ENCODE data around the gene GDPGP1. TPM values are rescaled to one million over a fixed set of nuclear protein-coding genes. Genes with fewer than 3 reads are reported as not detected.
A peak's percentile ranks its signal among the peaks of the same experiment; 100 is the strongest.

The GDPGP1 gene
- total RNA-seq, 1 experiment from 2014 or later, result 6.6 TPM

GRCh38 chr15:90202929-90203328 is 31.1 kb upstream of the GDPGP1 start:
- Histone ChIP-seq H3K79me2 (ENCODE audit: low read length) (peaks cover 81% of the 10 kb centered on the region), H2AFZ (ENCODE audit: low read length) (no peak overlapping the region), H3K9me3 (ENCODE audit: low read length) (no peaks in the 10 kb centered on the region), H3F3A (ENCODE audit: low read length, unreplicated experiment) (peaks cover 12% of the 10 kb centered on the region), H3K27ac (ENCODE audit: low read length) (peak overlapping the region; percentile 82), H3K4me3 (ENCODE audit: low read length) (peak overlapping the region; percentile 100), H3K4me2 (ENCODE audit: low read length) (peak overlapping the region; percentile 99), H3K36me3 (ENCODE audit: low read depth, low read length) (peaks cover 38% of the 10 kb centered on the region), H3K9ac (ENCODE audit: low read length) (peak overlapping the region; percentile 100), H3K27me3 (ENCODE audit: low read length) (no peaks in the 10 kb centered on the region), H4K20me1 (ENCODE audit: low read length) (peaks cover 46% of the 10 kb centered on the region), H3K4me1 (ENCODE audit: insufficient read depth, low read length) (peaks cover 42% of the 10 kb centered on the region), H3K9me2 (replicated peaks; ENCODE audit: low read length) (no peaks in the 10 kb centered on the region)
- DNase-seq, result no peak
- TF ChIP-seq EZH2 (IDR thresholded peaks at IDR 0.05; ENCODE audit: low read length, unreplicated experiment), result no peak
- no peak for TF ChIP-seq EZH2phosphoT487 (IDR thresholded peaks at IDR 0.05; ENCODE audit: borderline replicate concordance, low read length)
- TF ChIP-seq, protein P1, sequence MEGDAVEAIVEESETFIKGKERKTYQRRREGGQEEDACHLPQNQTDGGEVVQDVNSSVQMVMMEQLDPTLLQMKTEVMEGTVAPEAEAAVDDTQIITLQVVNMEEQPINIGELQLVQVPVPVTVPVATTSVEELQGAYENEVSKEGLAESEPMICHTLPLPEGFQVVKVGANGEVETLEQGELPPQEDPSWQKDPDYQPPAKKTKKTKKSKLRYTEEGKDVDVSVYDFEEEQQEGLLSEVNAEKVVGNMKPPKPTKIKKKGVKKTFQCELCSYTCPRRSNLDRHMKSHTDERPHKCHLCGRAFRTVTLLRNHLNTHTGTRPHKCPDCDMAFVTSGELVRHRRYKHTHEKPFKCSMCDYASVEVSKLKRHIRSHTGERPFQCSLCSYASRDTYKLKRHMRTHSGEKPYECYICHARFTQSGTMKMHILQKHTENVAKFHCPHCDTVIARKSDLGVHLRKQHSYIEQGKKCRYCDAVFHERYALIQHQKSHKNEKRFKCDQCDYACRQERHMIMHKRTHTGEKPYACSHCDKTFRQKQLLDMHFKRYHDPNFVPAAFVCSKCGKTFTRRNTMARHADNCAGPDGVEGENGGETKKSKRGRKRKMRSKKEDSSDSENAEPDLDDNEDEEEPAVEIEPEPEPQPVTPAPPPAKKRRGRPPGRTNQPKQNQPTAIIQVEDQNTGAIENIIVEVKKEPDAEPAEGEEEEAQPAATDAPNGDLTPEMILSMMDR (conservative IDR thresholded peaks at IDR 0.05; ENCODE audit: low read depth, low read length), result no peak
- no peak for ATAC-seq
- ChIA-PET CTCF (no interaction called here), POLR2A (ENCODE audit: unreplicated experiment) (no interaction called here)
- BruUV-seq (replicated peaks), result no TSS peak
- intact Hi-C loops (cut with micrococcal nuclease), result no loop called here

DNA sequence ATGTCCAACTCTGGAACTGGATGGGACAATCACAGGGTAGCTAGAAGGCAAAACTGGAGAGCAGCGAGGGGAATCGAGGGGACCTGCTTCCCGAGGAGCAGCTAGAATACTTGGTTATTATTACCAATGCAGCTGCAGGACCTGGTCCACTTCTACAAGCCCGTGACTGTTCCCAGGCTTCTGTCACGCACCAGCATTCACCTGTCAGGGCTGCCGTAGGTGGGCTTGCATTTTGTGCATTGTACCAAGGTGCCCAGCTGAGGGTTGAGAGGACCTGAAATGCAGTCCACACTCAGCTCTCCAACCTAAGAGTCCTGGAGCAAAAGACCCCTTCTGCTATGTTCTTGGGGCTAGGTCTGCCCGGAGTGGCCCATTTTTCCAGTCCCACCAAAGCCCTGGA is 30.5 kb upstream of the GDPGP1 start:
- BruUV-seq (replicated peaks), result no TSS peak
- Histone ChIP-seq H3K27ac (ENCODE audit: low read length) (no peak overlapping the region; the same call in 1 of the 2 replicates), H3K27me3 (ENCODE audit: low read length) (no peaks in the 10 kb centered on the region), H3K9me2 (replicated peaks; ENCODE audit: low read length) (no peaks in the 10 kb centered on the region), H3K4me3 (ENCODE audit: low read length) (peak overlapping the region; percentile 100), H3K4me1 (ENCODE audit: insufficient read depth, low read length) (peaks cover 39% of the 10 kb centered on the region), H3K9me3 (ENCODE audit: low read length) (no peaks in the 10 kb centered on the region), H4K20me1 (ENCODE audit: low read length) (peaks cover 46% of the 10 kb centered on the region), H3F3A (ENCODE audit: low read length, unreplicated experiment) (peaks cover 10% of the 10 kb centered on the region), H3K79me2 (ENCODE audit: low read length) (peaks cover 87% of the 10 kb centered on the region), H3K36me3 (ENCODE audit: low read depth, low read length) (peaks cover 38% of the 10 kb centered on the region), H3K4me2 (ENCODE audit: low read length) (peak overlapping the region; percentile 99), H3K9ac (ENCODE audit: low read length) (peak overlapping the region; percentile 100), H2AFZ (ENCODE audit: low read length) (no peak overlapping the region)
- ATAC-seq (no peak), DNase-seq (no peak)
- intact Hi-C loops (cut with micrococcal nuclease), result no loop called here
- TF ChIP-seq EZH2phosphoT487 (IDR thresholded peaks at IDR 0.05; ENCODE audit: borderline replicate concordance, low read length) (no peak), EZH2 (IDR thresholded peaks at IDR 0.05; ENCODE audit: low read length, unreplicated experiment) (no peak)
- TF ChIP-seq, protein P1 (conservative IDR thresholded peaks at IDR 0.05; ENCODE audit: low read depth, low read length), result no peak
- ChIA-PET CTCF (interaction anchor here (0.6 kb wide), 1 partner anchor 9 kb away, joined by 4 read pairs; no protein-coding TSS in a partner anchor), POLR2A (ENCODE audit: unreplicated experiment) (no interaction called here)

- no peak for DNase-seq
- Histone ChIP-seq H3F3A (ENCODE audit: low read length, unreplicated experiment) (peaks cover 8% of the 10 kb centered on the region), H3K9ac (ENCODE audit: low read length) (peak overlapping the region; percentile 100; the same call in 1 of the 2 replicates), H3K9me2 (replicated peaks; ENCODE audit: low read length) (no peaks in the 10 kb centered on the region), H3K27me3 (ENCODE audit: low read length) (no peaks in the 10 kb centered on the region), H3K4me2 (ENCODE audit: low read length) (peak overlapping the region; percentile 99), H2AFZ (ENCODE audit: low read length) (no peak overlapping the region), H3K27ac (ENCODE audit: low read length) (no peak overlapping the region), H4K20me1 (ENCODE audit: low read length) (peaks cover 46% of the 10 kb centered on the region), H3K79me2 (ENCODE audit: low read length) (peaks cover 91% of the 10 kb centered on the region), H3K36me3 (ENCODE audit: low read depth, low read length) (peaks cover 38% of the 10 kb centered on the region), H3K4me1 (ENCODE audit: insufficient read depth, low read length) (peaks cover 37% of the 10 kb centered on the region), H3K9me3 (ENCODE audit: low read length) (no peaks in the 10 kb centered on the region), H3K4me3 (ENCODE audit: low read length) (peak overlapping the region; percentile 100)
- intact Hi-C loops (cut with micrococcal nuclease), result no loop called here
- TF ChIP-seq EZH2phosphoT487 (IDR thresholded peaks at IDR 0.05; ENCODE audit: borderline replicate concordance, low read length) (no peak), EZH2 (IDR thresholded peaks at IDR 0.05; ENCODE audit: low read length, unreplicated experiment) (no peak)
- TF ChIP-seq, protein P1 (conservative IDR thresholded peaks at IDR 0.05; ENCODE audit: low read depth, low read length), result no peak
- ChIA-PET POLR2A (ENCODE audit: unreplicated experiment) (no interaction called here), CTCF (interaction anchor here (0.6 kb wide), 1 partner anchor 8 kb away, joined by 4 read pairs; no protein-coding TSS in a partner anchor)
- ATAC-seq, result no peak
- no TSS peak for BruUV-seq (replicated peaks)
Measured at GRCh38 chr15:90203922-90204321, 30.1 kb upstream of the GDPGP1 start.
